GM21515 (cell line): ENCODE measurements around the gene DLG2.
A peak's percentile ranks its signal among the peaks of the same experiment; 100 is the strongest.

Source experiments
- ATAC-seq: cut with Tn5 transposase; IDR thresholded peaks from one replicate; pipeline ENCODE4 v1.9.1; 2021; ENCODE audit not compliant: unreplicated experiment

DLG2 gene

DNA sequence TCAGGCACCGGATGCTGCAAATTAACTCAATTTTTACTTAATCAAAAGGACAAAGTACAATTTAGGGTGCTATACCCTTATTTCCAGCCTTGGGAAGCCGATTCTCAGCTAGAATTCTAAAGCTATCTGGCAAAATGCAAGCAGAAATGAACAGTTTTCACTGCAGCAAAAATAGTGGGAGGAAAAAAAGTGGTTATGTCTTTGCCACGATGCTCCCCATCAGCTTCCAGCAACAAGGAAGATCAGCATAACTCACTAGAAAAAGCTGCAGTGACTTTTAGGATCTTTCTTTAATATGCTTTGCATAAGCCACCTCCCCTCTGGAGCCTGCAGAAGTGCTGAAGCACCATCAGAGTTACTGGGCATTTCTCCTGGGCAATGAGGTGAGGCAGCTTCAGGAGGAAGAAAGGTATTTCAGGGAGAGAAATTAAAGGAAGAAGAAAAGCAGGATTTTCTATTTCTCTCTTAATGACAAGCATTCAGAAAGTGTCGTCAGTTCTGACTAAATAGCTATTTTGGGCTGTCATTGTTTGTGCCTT lies 702.9 kb downstream of the DLG2 start:
- ATAC-seq: no peak

DNA sequence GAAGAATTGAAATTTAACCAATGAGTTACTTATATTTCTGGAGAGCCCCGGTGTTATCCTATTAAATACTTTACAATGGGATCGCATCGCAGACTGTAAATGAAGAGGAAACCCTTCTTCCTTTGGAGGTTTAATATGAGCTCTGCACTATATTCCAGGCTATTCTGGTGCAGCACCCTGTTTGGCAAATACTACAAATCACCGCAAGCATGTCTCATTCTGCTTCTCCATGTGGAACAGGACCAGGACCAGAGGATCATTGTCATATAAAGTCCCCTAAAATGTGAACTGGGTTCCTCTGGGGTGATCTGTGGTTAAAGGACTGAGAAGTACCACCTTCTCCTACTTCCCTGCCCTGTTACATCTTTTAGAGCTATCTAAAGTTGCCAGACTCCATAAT lies 703.7 kb downstream of the DLG2 start:
- no peak for ATAC-seq

DNA sequence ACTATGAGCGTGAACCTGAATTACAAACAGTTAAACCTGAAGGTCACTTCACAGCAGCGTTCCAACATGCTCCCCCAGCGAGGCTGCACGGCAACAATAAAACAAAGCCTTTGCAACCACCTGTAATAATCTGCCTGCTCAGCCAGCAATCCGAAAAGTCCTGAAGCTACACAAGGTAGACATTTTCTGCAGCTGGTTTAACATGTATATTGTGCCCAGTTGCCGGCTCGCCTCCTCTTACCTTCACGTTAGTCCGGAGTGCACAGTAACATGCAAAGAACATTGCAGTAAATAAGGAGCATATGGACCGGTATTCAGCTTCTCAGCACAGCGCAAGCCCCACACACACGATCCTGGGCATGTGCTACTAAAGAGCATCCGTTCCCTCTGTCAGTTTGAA lies 704.3 kb downstream of the DLG2 start:
- ATAC-seq: no peak

DNA sequence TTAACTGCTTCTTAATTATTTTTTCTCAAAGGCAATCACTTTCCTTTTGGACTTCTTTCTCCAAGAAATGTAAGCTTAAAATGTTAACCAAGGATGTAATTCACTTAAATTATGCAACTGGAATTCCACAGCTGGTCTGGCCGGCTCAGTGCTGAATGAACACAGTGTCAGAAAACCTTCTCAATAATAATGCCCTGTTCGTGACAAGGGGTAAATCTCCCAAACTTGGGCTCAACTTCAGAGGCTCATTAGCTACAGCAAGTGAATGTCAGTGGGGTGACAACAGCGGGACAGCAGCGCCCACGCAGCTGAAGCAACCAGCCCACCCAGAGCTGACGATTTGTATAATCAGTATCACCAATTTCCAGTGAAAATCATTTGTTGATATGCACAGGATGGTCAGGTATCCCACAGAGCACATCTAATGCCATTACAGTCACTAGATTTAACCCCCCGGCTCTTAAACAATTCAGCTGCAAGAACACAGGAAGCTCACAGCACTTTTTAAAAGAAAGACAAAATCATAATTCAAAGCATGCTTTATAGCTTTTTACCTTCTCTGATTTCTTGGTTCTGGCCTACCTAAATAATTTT lies 704.8 kb downstream of the DLG2 start:
- no peak for ATAC-seq

DNA sequence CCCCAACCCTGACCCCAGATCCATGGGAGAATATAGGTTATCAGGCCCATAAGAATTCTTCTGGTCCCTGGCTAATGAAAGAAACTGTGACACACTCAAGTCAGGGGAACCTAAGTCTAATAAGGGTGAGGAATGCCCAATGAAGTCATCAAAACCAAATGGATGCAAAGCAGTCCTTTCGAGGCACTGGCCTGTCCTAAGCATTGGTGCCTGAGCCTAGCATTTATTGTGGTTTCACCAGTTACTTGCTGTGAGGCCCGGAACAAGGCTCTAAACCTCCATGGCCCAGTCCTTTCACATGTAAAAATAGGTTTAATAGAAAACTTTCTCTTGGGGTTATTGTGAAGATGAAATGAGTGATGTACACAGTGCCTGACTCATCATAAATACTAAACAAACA lies 712.6 kb downstream of the DLG2 start:
- ATAC-seq: no peak

DNA sequence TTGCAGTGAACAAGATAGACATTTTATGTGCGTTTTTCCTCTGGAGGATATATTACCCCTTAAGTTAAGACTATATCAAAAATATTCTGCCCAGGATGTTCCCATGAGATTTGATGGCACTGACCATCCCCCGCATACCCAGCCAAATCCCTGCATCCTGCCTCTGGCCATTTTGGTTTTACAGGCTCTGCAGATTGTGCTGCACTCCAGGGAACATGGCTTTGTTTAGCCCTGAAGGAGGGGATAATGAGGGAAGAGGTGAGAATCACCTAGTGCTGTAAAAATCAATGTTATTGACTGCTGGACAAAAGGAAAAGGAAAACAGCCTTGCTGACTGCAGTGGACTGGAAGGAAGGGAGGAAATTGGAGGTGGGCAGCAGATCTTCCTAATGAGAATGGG lies 717.4 kb downstream of the DLG2 start:
- no peak for ATAC-seq

GRCh38 chr11:84906995-84907394 lies 720.1 kb downstream of the DLG2 start:
- no peak for ATAC-seq

GRCh38 chr11:84905411-84905810 lies 721.7 kb downstream of the DLG2 start:
- no peak for ATAC-seq

- no peak for ATAC-seq
These were observed 724.7 kb downstream of the DLG2 start for GRCh38 chr11:84902445-84902844.

DNA sequence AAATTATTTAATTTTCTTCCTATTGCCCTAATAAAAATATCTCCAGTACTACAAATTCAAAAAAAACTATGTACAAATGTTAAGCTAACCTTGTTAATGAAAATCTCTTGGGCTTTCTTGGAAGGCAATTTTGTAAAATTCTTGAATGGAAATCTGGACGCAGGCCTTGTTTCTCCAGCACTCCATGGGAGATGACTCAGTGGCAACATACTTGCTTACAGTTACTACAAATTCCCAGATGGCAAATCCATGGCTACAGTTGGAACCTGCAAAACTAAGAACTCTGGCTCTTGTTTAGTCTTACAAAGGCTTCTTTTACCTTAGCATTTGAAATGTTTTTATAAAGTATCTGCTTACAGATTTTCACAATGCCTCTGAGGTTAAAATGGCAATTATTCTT lies 725.2 kb downstream of the DLG2 start:
- no peak for ATAC-seq

GRCh38 chr11:84899740-84900139 lies 727.4 kb downstream of the DLG2 start:
- peak; percentile 58 for ATAC-seq

DNA sequence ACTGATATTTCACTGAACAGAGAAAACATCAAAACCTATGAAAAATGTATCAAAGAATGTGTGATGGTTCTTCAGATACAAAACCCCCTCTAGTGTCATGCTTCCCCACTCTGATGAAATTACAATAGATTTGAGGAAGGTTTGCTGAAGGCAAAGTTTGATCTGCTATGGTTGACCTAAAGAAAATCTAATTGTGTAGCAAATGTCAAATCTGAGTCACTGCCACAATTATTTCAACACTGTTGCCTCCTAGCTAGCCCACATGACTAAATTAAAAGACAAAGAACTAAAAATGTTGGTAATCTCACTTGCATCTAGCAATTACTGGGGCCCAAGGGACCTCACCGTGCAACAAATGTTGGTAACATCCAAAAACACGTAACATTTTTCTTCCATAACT lies 728.0 kb downstream of the DLG2 start:
- ATAC-seq: no peak

DNA sequence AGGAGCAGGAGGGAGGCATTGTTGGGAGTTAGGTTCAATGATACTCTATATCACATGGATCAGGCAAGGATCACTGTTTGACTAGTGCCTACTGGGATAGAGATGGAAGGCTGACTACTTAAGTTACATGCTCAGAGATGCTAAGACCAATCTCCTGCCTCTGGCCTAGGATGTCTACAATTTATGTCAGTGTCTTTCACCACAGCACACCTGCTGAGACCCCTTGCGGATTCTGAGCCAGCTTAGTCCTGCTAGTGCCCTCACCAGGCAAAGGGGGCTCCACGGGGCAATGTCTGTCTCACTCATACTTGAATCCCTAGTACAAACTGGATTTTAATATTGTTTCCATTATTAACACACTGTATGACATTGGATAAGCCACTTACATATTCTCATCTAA lies 732.5 kb downstream of the DLG2 start:
- no peak for ATAC-seq

DNA sequence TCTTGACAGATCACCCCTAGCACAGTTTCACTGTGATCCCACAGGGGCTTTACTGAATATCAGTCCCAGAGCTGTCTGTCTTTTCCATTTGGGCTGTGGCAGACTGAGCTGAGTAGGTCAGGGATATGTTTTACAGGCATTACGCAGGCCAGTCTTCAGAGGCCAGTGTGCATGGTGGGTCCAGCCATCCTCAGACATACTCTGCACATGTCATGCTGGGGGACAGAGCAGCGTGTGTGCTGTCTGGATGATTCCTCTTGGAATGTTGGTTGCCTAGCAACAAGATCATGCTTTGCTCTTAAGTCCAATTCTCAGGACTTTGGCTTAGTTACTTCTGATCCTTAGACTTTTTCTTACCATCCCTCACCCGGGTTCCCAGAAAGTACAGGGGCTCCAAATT lies 736.5 kb downstream of the DLG2 start:
- no peak for ATAC-seq

GRCh38 chr11:84889556-84889955 lies 737.6 kb downstream of the DLG2 start:
- no peak for ATAC-seq

GRCh38 chr11:84887055-84887629 lies 740.0 kb downstream of the DLG2 start:
- no peak for ATAC-seq

GRCh38 chr11:84886344-84886743 lies 740.8 kb downstream of the DLG2 start:
- ATAC-seq: no peak

- ATAC-seq: no peak
These were observed 742.3 kb downstream of the DLG2 start for GRCh38 chr11:84884836-84885235.

DNA sequence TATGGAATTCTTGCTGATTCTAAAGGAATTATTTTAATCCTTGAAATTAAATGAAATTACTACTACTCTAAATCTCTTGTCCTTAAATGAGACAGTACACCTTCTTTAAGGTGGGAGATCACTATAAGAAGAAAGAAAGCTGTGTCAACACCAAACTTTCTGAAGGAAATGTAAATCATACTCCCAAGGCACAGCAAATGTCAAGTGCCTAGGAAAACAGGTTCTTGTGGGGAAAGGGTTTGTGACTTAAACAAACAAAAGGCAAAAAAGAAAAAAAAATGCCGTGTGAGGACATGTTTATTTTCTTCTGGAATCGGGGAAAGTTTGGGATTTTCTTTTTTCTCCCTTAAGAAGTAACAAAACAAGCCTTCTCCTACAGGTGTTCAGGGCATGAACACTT lies 745.1 kb downstream of the DLG2 start:
- no peak for ATAC-seq

- ATAC-seq: no peak
These were observed 756.0 kb downstream of the DLG2 start for GRCh38 chr11:84871116-84871515.

GRCh38 chr11:84870486-84870885 lies 756.7 kb downstream of the DLG2 start:
- no peak for ATAC-seq

DNA sequence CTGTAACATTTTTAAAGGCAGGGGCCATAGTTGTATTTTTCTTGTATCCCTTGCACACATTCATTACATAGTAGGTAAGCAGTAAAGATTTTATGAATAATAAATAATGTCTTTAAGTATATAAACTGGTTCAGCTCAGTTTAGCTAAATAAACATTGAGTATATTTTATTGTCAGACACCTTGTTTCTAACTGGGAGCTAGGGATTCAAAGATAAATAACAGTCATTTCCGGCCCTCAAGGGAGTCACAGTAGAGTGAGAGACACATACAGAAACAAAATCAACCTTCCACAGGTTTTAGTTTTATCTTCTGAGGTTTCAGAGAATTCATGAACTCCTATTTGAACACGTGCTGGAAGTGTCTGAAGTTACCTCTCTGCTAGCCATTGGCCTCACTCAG lies 760.2 kb downstream of the DLG2 start:
- ATAC-seq: no peak
